ENCODE data around the gene MYO1E. TPM values are rescaled to one million over a fixed set of nuclear protein-coding genes. Genes with fewer than 3 reads are reported as not detected.

The MYO1E gene
- total and polyA plus RNA-seq, 2 of the 4 experiments (the other 2 are of a cell fraction) = 13.4 to 37.3 TPM

DNA sequence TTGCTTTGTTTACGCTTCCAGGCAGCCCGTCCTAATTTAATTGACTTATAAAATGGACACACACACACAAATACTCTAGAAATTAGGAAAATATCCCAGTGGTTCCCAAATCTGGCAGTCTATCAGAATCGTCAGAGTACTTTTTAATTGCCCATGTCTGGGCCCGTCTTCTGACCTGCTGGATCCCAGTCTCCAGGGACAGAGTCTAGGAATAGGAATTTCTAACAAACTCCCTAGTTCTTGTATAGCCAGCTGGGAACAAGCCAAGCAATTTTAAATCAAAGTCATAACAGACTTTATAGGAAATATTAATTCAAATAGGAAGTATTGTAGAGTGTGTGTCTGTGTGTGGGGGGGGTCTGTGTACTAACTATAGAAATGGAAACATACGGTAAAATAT is 132.6 kb downstream of the MYO1E start:
- no peak overlapping the region for H3K4me2 ChIP-seq (ENCODE audit: low read depth, low read length)
- no peak overlapping the region for H2BK15ac ChIP-seq (ENCODE audit: low read depth, low read length)
- WGBS, 2 experiments (ENCODE audit: extremely low coverage in 2 of 2, insufficient read length in 1 of 2) = 80% methylated on average over 1 of the region's 5 CpGs; no CpG with 5 or more reads in 1 of the 2 experiments
- H3K23ac ChIP-seq (ENCODE audit: low read depth, low read length) = no peak overlapping the region
- TF ChIP-seq RFX5 (IDR thresholded peaks at IDR 0.05; ENCODE audit: low read depth, low read length) (no peak), NFE2L2 (IDR thresholded peaks at IDR 0.05; ENCODE audit: low read depth, low read length) (no peak), RAD21 (IDR thresholded peaks at IDR 0.05; ENCODE audit: low read length) (no peak)
- DNase-seq (no peak), ATAC-seq (ENCODE audit: low read depth) (no peak)
- H3K4me3 ChIP-seq (ENCODE audit: insufficient read depth, low read depth, low read length) = no peak overlapping the region
- no peak overlapping the region for H2AK9ac ChIP-seq (replicated peaks; ENCODE audit: low read depth, low read length, poor library complexity)
- ChIA-PET CTCF (no interaction called here), POLR2A (ENCODE audit: unreplicated experiment) (no interaction called here)
- H3K9ac ChIP-seq (ENCODE audit: low read depth, low read length) = no peak overlapping the region
- no peak overlapping the region for H2BK20ac ChIP-seq (ENCODE audit: low read depth, low read length)
- intact Hi-C loops (cut with micrococcal nuclease) = no loop called here
- H3K4me1 ChIP-seq (ENCODE audit: control insufficient read depth, insufficient read depth, low read length) = no peaks in the 10 kb centered on the region
- 0 out of 2 replicates have a peak, but pooled peaks cover 2% of the 10 kb centered on the region for H3K9me1 ChIP-seq (ENCODE audit: insufficient read depth, low read length)
- no peak overlapping the region for H3K14ac ChIP-seq (replicated peaks; ENCODE audit: low read depth, low read length)
- H4K8ac ChIP-seq (ENCODE audit: low read depth in 2 of 2, low read length in 2 of 2) = no peak overlapping the region
- peaks cover 31% of the 10 kb centered on the region in 2 experiments for H3K79me1 ChIP-seq (ENCODE audit: low read depth in 1 of 2, low read length in 2 of 2)
- no peak overlapping the region for H2BK5ac ChIP-seq (ENCODE audit: low read depth, low read length, poor library complexity, severe bottlenecking)
- no peak overlapping the region for H3K18ac ChIP-seq (ENCODE audit: low read depth, low read length)
- H3K56ac ChIP-seq (ENCODE audit: extremely low read depth, insufficient read depth, low read length) = no peak overlapping the region
- in situ Hi-C loops (cut with MboI; ENCODE audit: low sequenced_read_pairs) = loop anchor here (10.0 kb wide), 1 partner anchor 255 kb away; no protein-coding TSS in a partner anchor
- H2AK5ac ChIP-seq (ENCODE audit: low read depth, low read length) = no peak overlapping the region
- H2BK120ac ChIP-seq (ENCODE audit: low read depth, low read length) = no peak overlapping the region
- no peak overlapping the region for H4K91ac ChIP-seq (ENCODE audit: insufficient read depth, low read depth, low read length)
- H2AFZ ChIP-seq (replicated peaks; ENCODE audit: low read length, poor library complexity) = no peak overlapping the region
- no peaks in the 10 kb centered on the region for H4K20me1 ChIP-seq (ENCODE audit: insufficient read depth, low read length)
- dilution Hi-C loops (cut with HindIII; ENCODE audit: low sequenced_read_pairs, unreplicated experiment) = no loop called here
- no peak overlapping the region for H3K27ac ChIP-seq (ENCODE audit: insufficient read depth, low read length)
- no peaks in the 10 kb centered on the region for H3K9me3 ChIP-seq (ENCODE audit: control insufficient read depth, insufficient read depth, low read length)
- no peaks in the 10 kb centered on the region for H3K27me3 ChIP-seq (ENCODE audit: control insufficient read depth, insufficient read depth, low read length)
- H4K5ac ChIP-seq (ENCODE audit: low read depth, low read length) = no peak overlapping the region
- no peak overlapping the region for H3K4ac ChIP-seq (ENCODE audit: low read depth, low read length)
- BruUV-seq (replicated peaks) = no TSS peak
- H3K36me3 ChIP-seq (ENCODE audit: control insufficient read depth, insufficient read depth, low read length) = no peaks in the 10 kb centered on the region; the same call in 1 of the 2 replicates

All from IMR-90 (cell line).